ENCODE data around the gene EXOC4. TPM values are rescaled to one million over a fixed set of nuclear protein-coding genes. Genes with fewer than 3 reads are reported as not detected.

Gene EXOC4
- total RNA-seq, 2 experiments from 2014 or later: 58.0 to 59.9 TPM

- CTCF ChIA-PET: no interaction called here
- intact Hi-C loops (cut with DNase I, micrococcal nuclease): no loop called here
- no peaks in the 10 kb centered on the region for H3K27me3 Mint-ChIP-seq
These were observed 470.2 kb downstream of the EXOC4 start for GRCh38 chr7:133723044-133723443.

GRCh38 chr7:133724148-133724547 is 471.3 kb downstream of the EXOC4 start:
- no peak for DNase-seq
- Histone ChIP-seq H3K4me3 (ENCODE audit: low read length) (no peak overlapping the region), H3K9me3 (ENCODE audit: control insufficient read depth in 1 of 2, insufficient read depth in 1 of 2, low read length in 2 of 2) (no peaks in the 10 kb centered on the region), H3K27ac (ENCODE audit: low read depth in 1 of 2, low read length in 2 of 2) (no peak overlapping the region), H3K4me1 (ENCODE audit: insufficient read depth, low read length) (no peaks in the 10 kb centered on the region), H3K36me3 (ENCODE audit: insufficient read depth, low read length) (no peaks in the 10 kb centered on the region), H3K27me3 (ENCODE audit: control insufficient read depth in 1 of 2, insufficient read depth in 2 of 2, low read length in 2 of 2) (no peaks in the 10 kb centered on the region)
- CTCF ChIA-PET: no interaction called here
- Mint-ChIP-seq H3K9me3 (no peaks in the 10 kb centered on the region), H3K27me3 (no peaks in the 10 kb centered on the region), H3K4me3 (no peak overlapping the region), H3K36me3 (ENCODE audit: low read depth) (no peaks in the 10 kb centered on the region), H3K27ac (no peak overlapping the region), H3K4me1 (ENCODE audit: low read depth) (no peaks in the 10 kb centered on the region)
- intact Hi-C loops (cut with DNase I, micrococcal nuclease): no loop called here
- no peak for TF ChIP-seq CTCF (IDR thresholded peaks at IDR 0.05)
- no peak for ATAC-seq (ENCODE audit: poor library complexity)
- POLR2A ChIA-PET: no interaction called here

More at GRCh38 chr7:133723044-133723443, 470.2 kb downstream of the EXOC4 start:
- DNase-seq (no peak), ATAC-seq (ENCODE audit: poor library complexity) (no peak)
- no peaks in the 10 kb centered on the region for H3K36me3 ChIP-seq (ENCODE audit: insufficient read depth, low read length)
- no peaks in the 10 kb centered on the region for H3K9me3 ChIP-seq (ENCODE audit: control insufficient read depth in 1 of 2, insufficient read depth in 1 of 2, low read length in 2 of 2)
- no peak overlapping the region for H3K27ac ChIP-seq (ENCODE audit: low read depth in 1 of 2, low read length in 2 of 2)
- TF ChIP-seq CTCF (IDR thresholded peaks at IDR 0.05): no peak
- POLR2A ChIA-PET: no interaction called here
- H3K4me3 ChIP-seq (ENCODE audit: low read length): no peak overlapping the region
- Mint-ChIP-seq H3K9me3 (no peaks in the 10 kb centered on the region), H3K27ac (no peak overlapping the region), H3K4me1 (ENCODE audit: low read depth) (no peaks in the 10 kb centered on the region), H3K4me3 (no peak overlapping the region), H3K36me3 (ENCODE audit: low read depth) (no peaks in the 10 kb centered on the region)
- no peaks in the 10 kb centered on the region for H3K27me3 ChIP-seq (ENCODE audit: control insufficient read depth in 1 of 2, insufficient read depth in 2 of 2, low read length in 2 of 2)
- no peaks in the 10 kb centered on the region for H3K4me1 ChIP-seq (ENCODE audit: insufficient read depth, low read length)

- Histone ChIP-seq H3K4me1 (ENCODE audit: insufficient read depth, low read length) (no peaks in the 10 kb centered on the region), H3K27ac (ENCODE audit: low read depth in 1 of 2, low read length in 2 of 2) (no peak overlapping the region), H3K9me3 (ENCODE audit: control insufficient read depth in 1 of 2, insufficient read depth in 1 of 2, low read length in 2 of 2) (no peaks in the 10 kb centered on the region), H3K4me3 (ENCODE audit: low read length) (no peak overlapping the region), H3K36me3 (ENCODE audit: insufficient read depth, low read length) (no peaks in the 10 kb centered on the region), H3K27me3 (ENCODE audit: control insufficient read depth in 1 of 2, insufficient read depth in 2 of 2, low read length in 2 of 2) (no peaks in the 10 kb centered on the region)
- intact Hi-C loops (cut with DNase I, micrococcal nuclease): no loop called here
- H3K9me3 Mint-ChIP-seq: no peaks in the 10 kb centered on the region
- H3K4me1 Mint-ChIP-seq (ENCODE audit: low read depth): no peaks in the 10 kb centered on the region
- ATAC-seq (ENCODE audit: poor library complexity) (no peak), DNase-seq (no peak)
- H3K27ac Mint-ChIP-seq: no peak overlapping the region
- H3K4me3 Mint-ChIP-seq: no peak overlapping the region
- H3K36me3 Mint-ChIP-seq (ENCODE audit: low read depth): no peaks in the 10 kb centered on the region
- CTCF ChIA-PET: no interaction called here
- no peak for TF ChIP-seq CTCF (IDR thresholded peaks at IDR 0.05)
- POLR2A ChIA-PET: no interaction called here
- no peaks in the 10 kb centered on the region for H3K27me3 Mint-ChIP-seq
These were observed 471.8 kb downstream of the EXOC4 start for GRCh38 chr7:133724694-133725093.
